ENCODE data around the gene ANKRD33B. TPM values are rescaled to one million over a fixed set of nuclear protein-coding genes. Genes with fewer than 3 reads are reported as not detected.

ANKRD33B gene
- total RNA-seq, 1 experiment from 2014 or later: 6.9 TPM

DNA sequence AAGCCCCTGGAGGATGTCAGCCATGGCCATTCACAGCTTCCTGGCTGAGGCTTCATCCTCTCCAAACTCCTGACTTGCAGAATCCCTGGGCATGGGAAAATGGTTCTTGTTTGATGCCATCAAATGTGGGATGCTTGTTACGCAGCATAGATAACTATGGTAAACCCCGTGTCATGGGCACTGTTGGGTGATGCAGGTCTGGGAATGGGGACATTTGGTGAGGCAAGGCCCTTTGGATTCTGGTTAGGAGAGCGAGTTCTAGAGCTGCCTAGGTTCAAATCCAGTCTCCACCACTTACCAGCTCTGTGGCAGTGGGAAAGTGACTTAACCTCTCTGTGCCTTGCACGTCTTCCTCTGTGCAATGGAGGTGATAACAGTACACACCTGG is 41.7 kb upstream of the ANKRD33B start:
- no peak overlapping the region for H2BK15ac ChIP-seq (ENCODE audit: low read depth, low read length)
- no peak overlapping the region for H3K27ac ChIP-seq (ENCODE audit: insufficient read length, low read depth, low read length)
- H2AFZ ChIP-seq (ENCODE audit: low read length): no peak overlapping the region
- H3K18ac ChIP-seq (ENCODE audit: insufficient read length, low read depth, low read length): no peak overlapping the region
- no peak overlapping the region for H3K56ac ChIP-seq (ENCODE audit: insufficient read length, low read depth, low read length)
- no peak overlapping the region for H4K91ac ChIP-seq (ENCODE audit: insufficient read length, low read depth, low read length)
- no peaks in the 10 kb centered on the region for H4K20me1 ChIP-seq (ENCODE audit: control insufficient read depth, insufficient read depth, insufficient read length)
- no peak overlapping the region for H2BK120ac ChIP-seq (ENCODE audit: low read depth, low read length, poor library complexity, severe bottlenecking)
- no peak overlapping the region for H2AK5ac ChIP-seq (ENCODE audit: insufficient read length, low read length)
- H3K36me3 Mint-ChIP-seq (ENCODE audit: insufficient read depth in 1 of 3, low read depth in 3 of 3): peaks cover 2 to 15% (median 12%) of the 10 kb centered on the region in 3 experiments; a peak in 5 of 7 replicates
- no peaks in the 10 kb centered on the region for H3K9me3 ChIP-seq (ENCODE audit: control insufficient read depth, low read depth, low read length)
- WGBS (ENCODE audit: extremely low coverage, insufficient read length, low lambda C conversion rate): no CpG with 5 or more reads among the region's 4 CpGs
- H3K4me2 ChIP-seq (ENCODE audit: insufficient read depth, insufficient read length, low read length): no peak overlapping the region
- H2BK20ac ChIP-seq (ENCODE audit: low read depth, low read length, poor library complexity, severe bottlenecking): no peak overlapping the region
- H3K4me3 Mint-ChIP-seq: no peak overlapping the region; a peak in 1 of 5 replicates
- no peaks in the 10 kb centered on the region for H3K4me1 ChIP-seq (ENCODE audit: insufficient read depth, low read length)
- H3K27ac Mint-ChIP-seq: no peak overlapping the region
- H2BK12ac ChIP-seq (ENCODE audit: insufficient read length, low read depth, low read length): no peak overlapping the region
- H3K9ac ChIP-seq (ENCODE audit: extremely low read depth, insufficient read length, low read length): no peak overlapping the region
- no peak overlapping the region for H3T11ph ChIP-seq (ENCODE audit: low read length)
- H3K23me2 ChIP-seq (ENCODE audit: insufficient read length, low read depth, low read length, poor library complexity, severe bottlenecking): no peaks in the 10 kb centered on the region
- H3K79me1 ChIP-seq (ENCODE audit: insufficient read depth, low read depth, low read length, poor library complexity, severe bottlenecking): no peaks in the 10 kb centered on the region
- H4K8ac ChIP-seq (replicated peaks; ENCODE audit: insufficient read length, low read depth, low read length): no peak overlapping the region
- TF ChIP-seq, protein P1, sequence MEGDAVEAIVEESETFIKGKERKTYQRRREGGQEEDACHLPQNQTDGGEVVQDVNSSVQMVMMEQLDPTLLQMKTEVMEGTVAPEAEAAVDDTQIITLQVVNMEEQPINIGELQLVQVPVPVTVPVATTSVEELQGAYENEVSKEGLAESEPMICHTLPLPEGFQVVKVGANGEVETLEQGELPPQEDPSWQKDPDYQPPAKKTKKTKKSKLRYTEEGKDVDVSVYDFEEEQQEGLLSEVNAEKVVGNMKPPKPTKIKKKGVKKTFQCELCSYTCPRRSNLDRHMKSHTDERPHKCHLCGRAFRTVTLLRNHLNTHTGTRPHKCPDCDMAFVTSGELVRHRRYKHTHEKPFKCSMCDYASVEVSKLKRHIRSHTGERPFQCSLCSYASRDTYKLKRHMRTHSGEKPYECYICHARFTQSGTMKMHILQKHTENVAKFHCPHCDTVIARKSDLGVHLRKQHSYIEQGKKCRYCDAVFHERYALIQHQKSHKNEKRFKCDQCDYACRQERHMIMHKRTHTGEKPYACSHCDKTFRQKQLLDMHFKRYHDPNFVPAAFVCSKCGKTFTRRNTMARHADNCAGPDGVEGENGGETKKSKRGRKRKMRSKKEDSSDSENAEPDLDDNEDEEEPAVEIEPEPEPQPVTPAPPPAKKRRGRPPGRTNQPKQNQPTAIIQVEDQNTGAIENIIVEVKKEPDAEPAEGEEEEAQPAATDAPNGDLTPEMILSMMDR (conservative IDR thresholded peaks at IDR 0.05): no peak
- H3K27me3 Mint-ChIP-seq (ENCODE audit: low read depth): peaks cover 6% of the 10 kb centered on the region
- no peaks in the 10 kb centered on the region for H3K27me3 ChIP-seq (ENCODE audit: insufficient read depth, low read length)
- no peak overlapping the region for H3K14ac ChIP-seq (ENCODE audit: insufficient read depth, low read length)
- no peak overlapping the region for H4K5ac ChIP-seq (ENCODE audit: insufficient read length, low read depth, low read length)
- H3K79me2 ChIP-seq (ENCODE audit: insufficient read depth, low read length): no peaks in the 10 kb centered on the region
- H3K9me3 Mint-ChIP-seq: peaks cover 15 to 16% of the 10 kb centered on the region in 2 experiments; a peak in 4 of 5 replicates
- no peak overlapping the region for H3K23ac ChIP-seq (ENCODE audit: insufficient read length, low read depth, low read length)
- H3K4ac ChIP-seq (ENCODE audit: low read depth, low read length): no peak overlapping the region
- H2BK5ac ChIP-seq (ENCODE audit: insufficient read length, low read length): no peak overlapping the region
- no peak for DNase-seq
- H3K4me1 Mint-ChIP-seq: peaks cover 17 to 20% of the 10 kb centered on the region in 2 experiments
